ENCODE data around the gene NDUFS8. TPM values are rescaled to one million over a fixed set of nuclear protein-coding genes. Genes with fewer than 3 reads are reported as not detected.
A peak's percentile ranks its signal among the peaks of the same experiment; 100 is the strongest.

The NDUFS8 gene
- total and polyA plus RNA-seq, 12 donors = 330 to 774 (median 430) TPM

GRCh38 chr11:68077617-68078582 lies 47.4 kb downstream of the NDUFS8 start:
- Histone ChIP-seq H3K36me3 (peaks cover 0 to 43% (median 8%) of the 10 kb centered on the region in 9 donors), H3K9me3 (no peaks in the 10 kb centered on the region), H3K27ac (no peak overlapping the region), H3K4me3 (no peak overlapping the region), H3K27me3 (no peaks in the 10 kb centered on the region), H3K4me1 (peaks cover 0 to 11% (median 0%) of the 10 kb centered on the region in 9 donors)
- ATAC-seq (peak in 3 of 8 donors; percentile 35 to 63 (median 52)), DNase-seq (no peak)
- WGBS, 2 donors = 73 to 75% methylated on average over 8 of the region's 8 CpGs
- TF ChIP-seq CTCF (IDR thresholded peaks at IDR 0.05) = no peak
- intact Hi-C loops (cut with DNase I) = loop anchor here in 3 of 10 donors (5.0 to 10.0 kb wide), 2 partner anchors 127 to 129 kb away; no protein-coding TSS in a partner anchor

- peaks cover 0 to 25% (median 8%) of the 10 kb centered on the region in 9 donors for H3K36me3 ChIP-seq
- 95% methylated on average over 8 of the region's 8 CpGs for WGBS, 2 donors
- DNase-seq = no peak
- intact Hi-C loops (cut with DNase I) = no loop called here
- H3K9me3 ChIP-seq = no peaks in the 10 kb centered on the region
- no peaks in the 10 kb centered on the region for H3K27me3 ChIP-seq
- no peak overlapping the region for H3K27ac ChIP-seq
- ATAC-seq = no peak
- no peak for TF ChIP-seq CTCF (IDR thresholded peaks at IDR 0.05)
- H3K4me1 ChIP-seq = peaks cover 0 to 11% (median 0%) of the 10 kb centered on the region in 9 donors
- no peak overlapping the region for H3K4me3 ChIP-seq
These were observed 50.4 kb downstream of the NDUFS8 start for GRCh38 chr11:68080860-68081259.

GRCh38 chr11:68081691-68082090 lies 51.2 kb downstream of the NDUFS8 start:
- Histone ChIP-seq H3K27ac (no peak overlapping the region), H3K27me3 (no peaks in the 10 kb centered on the region), H3K4me3 (no peak overlapping the region), H3K4me1 (peaks cover 0 to 11% (median 0%) of the 10 kb centered on the region in 9 donors), H3K9me3 (no peaks in the 10 kb centered on the region), H3K36me3 (peaks cover 0 to 25% (median 8%) of the 10 kb centered on the region in 9 donors)
- intact Hi-C loops (cut with DNase I) = no loop called here
- DNase-seq (no peak), ATAC-seq (peak in 1 of 8 donors; percentile 37)
- WGBS, 2 donors = 86 to 90% methylated on average over 9 of the region's 9 CpGs
- TF ChIP-seq CTCF (IDR thresholded peaks at IDR 0.05) = no peak

- WGBS, 2 donors = 60 to 65% methylated on average over 3 of the region's 3 CpGs
- intact Hi-C loops (cut with DNase I) = no loop called here
- Histone ChIP-seq H3K9me3 (no peaks in the 10 kb centered on the region), H3K27ac (no peak overlapping the region), H3K27me3 (no peaks in the 10 kb centered on the region), H3K4me1 (peaks cover 0 to 8% (median 0%) of the 10 kb centered on the region in 9 donors), H3K36me3 (peaks cover 0 to 23% (median 8%) of the 10 kb centered on the region in 9 donors), H3K4me3 (no peak overlapping the region)
- no peak for ATAC-seq
- TF ChIP-seq CTCF (IDR thresholded peaks at IDR 0.05) = no peak
- no peak for DNase-seq
These were observed 52.0 kb downstream of the NDUFS8 start for GRCh38 chr11:68082481-68082880.

Data from heart right ventricle (tissue), 16 donors.